Thymus (tissue), 11 donors: ENCODE results near the gene NAA10. TPM values are rescaled to one million over a fixed set of nuclear protein-coding genes. Genes with fewer than 3 reads are reported as not detected.

Experiments used
- DNase-seq, 9 donors: peaks; one replicate each; pipeline ENCODE4 v3.0.0-alpha.2; 2013; ENCODE audit warnings: low spot score in 9 of 9, low read depth in 6 of 9, missing footprints in 1 of 9
- H3K27ac ChIP-seq, 2 donors: one replicate each; pipeline ENCODE4 v1.5.1; 2013; ENCODE audit warnings: control low read depth in 1 of 2, low read depth in 1 of 2, low read length in 1 of 2, mild to moderate bottlenecking in 1 of 2, moderate library complexity in 1 of 2
- H3K27me3 ChIP-seq, 2 donors: one replicate each; pipeline ENCODE4 v1.5.1; 2013; ENCODE audit warnings: low read length in 1 of 2; ENCODE audit not compliant: control insufficient read depth in 2 of 2, insufficient read depth in 1 of 2
- H3K36me3 ChIP-seq, 2 donors: one replicate each; pipeline ENCODE4 v1.5.1; 2013; ENCODE audit warnings: low read length in 1 of 2, mild to moderate bottlenecking in 1 of 2, moderate library complexity in 1 of 2; ENCODE audit not compliant: control insufficient read depth in 2 of 2, insufficient read depth in 2 of 2
- H3K4me1 ChIP-seq, 2 donors: one replicate each; pipeline ENCODE4 v1.5.1; 2013; ENCODE audit warnings: low read length in 2 of 2; ENCODE audit not compliant: control insufficient read depth in 2 of 2, insufficient read depth in 2 of 2
- H3K4me3 ChIP-seq, 2 donors: one replicate each; pipeline ENCODE4 v1.5.1; 2013; ENCODE audit warnings: low read length in 2 of 2, control low read depth in 1 of 2, mild to moderate bottlenecking in 1 of 2
- H3K9me3 ChIP-seq, 2 donors: one replicate each; pipeline ENCODE4 v1.5.1; 2013; ENCODE audit warnings: low read length in 1 of 2, mild to moderate bottlenecking in 1 of 2; ENCODE audit not compliant: control insufficient read depth in 2 of 2, insufficient read depth in 1 of 2
- WGBS: extraction: QIAGEN DNeasy Blood & Tissue Kit; methylation state at CpG from one replicate; pipeline ENCODE4 v1.1.7; 2013; 5-methylcytosine and 5-hydroxymethylcytosine counted together
- polyA plus RNA-seq: library from polyadenylated mRNA; stranded (reverse); fragments of 200-250 nt; gene quantifications from one replicate; pipeline ENCODE4 v1.2.3, GENCODE V29; 2013
- total RNA-seq: library from RNA; stranded (reverse); fragments of 120-200 nt; gene quantifications from one replicate; pipeline ENCODE4 v1.2.4, GENCODE V29; 2013
- donor health status: healthy.

NAA10 gene
- total and polyA plus RNA-seq, 2 donors: 41.3 to 94.7 TPM

DNA sequence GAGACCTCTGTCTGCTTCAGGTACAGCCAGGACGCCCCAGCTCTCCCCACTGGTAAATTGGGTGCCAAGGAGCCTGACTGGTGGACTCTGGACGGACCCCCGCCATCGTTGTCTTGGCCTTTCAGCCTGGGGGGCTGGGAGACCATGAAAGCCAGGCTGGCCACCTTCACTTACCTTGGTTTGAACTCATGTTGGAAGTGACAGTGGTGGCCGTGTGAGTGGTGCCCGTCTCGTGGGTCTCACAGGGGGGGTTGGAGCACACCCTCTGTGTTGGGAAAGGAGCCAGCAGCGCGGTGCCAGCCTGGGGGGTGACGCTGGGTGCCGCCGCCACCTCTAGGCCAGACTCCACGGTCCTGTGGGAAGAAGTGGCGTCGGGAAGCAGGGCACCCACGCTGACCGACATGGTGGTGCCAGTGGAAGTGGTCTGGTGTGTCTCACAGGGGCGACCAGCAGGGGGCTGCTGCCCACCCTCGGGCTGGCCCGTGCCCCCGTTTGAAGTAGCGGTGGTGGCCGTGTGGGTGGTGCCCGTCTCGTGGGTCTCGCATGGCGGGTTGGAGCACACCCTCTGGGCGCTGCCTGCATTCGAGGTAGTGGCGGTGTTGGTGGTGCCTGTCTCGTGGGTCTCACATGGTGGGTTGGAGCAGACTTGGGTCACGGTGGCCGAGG is 19.2 kb upstream of the NAA10 start:
- Histone ChIP-seq H3K4me3 (no peak overlapping the region), H3K27me3 (no peaks in the 10 kb centered on the region), H3K4me1 (peaks cover 0 to 15% of the 10 kb centered on the region in 2 donors), H3K27ac (no peak overlapping the region), H3K9me3 (no peaks in the 10 kb centered on the region), H3K36me3 (peaks cover 90 to 98% of the 10 kb centered on the region in 2 donors)
- 94% methylated on average over 33 of the region's 33 CpGs for WGBS
- DNase-seq: no peak

DNA sequence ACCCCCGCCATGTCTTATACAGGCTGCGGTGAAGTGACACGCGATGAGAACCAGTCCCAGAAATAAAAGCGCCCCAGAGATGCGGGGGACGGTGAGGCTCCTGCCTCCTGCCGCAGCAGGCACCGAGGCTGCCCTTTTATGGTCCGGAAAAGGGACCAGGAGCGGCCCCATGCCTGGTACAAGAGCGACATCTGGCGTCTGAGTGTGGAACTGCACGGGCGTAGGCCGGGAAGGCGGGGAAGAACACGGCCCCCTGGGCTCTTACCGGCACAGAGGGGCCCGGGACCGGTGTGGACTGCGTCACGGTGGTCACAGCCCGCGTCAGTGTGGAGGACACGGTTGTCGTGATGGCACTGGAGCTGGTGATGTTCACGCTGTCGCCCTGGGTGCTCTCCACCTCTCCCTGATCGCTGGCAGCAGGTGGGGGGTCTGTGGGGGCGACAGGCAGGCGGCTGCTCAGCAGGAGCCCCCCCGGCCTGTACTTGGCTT is 18.5 kb upstream of the NAA10 start:
- peaks cover 0 to 21% of the 10 kb centered on the region in 2 donors for H3K4me1 ChIP-seq
- H3K4me3 ChIP-seq: no peak overlapping the region
- H3K9me3 ChIP-seq: no peaks in the 10 kb centered on the region
- WGBS: 42% methylated on average over 33 of the region's 33 CpGs
- peaks cover 85 to 97% of the 10 kb centered on the region in 2 donors for H3K36me3 ChIP-seq
- peak overlapping the region in 1 of 2 donors; percentile 33 for H3K27ac ChIP-seq
- H3K27me3 ChIP-seq: no peaks in the 10 kb centered on the region
- peak in 2 of 9 donors; percentile 79 to 80 for DNase-seq

DNA sequence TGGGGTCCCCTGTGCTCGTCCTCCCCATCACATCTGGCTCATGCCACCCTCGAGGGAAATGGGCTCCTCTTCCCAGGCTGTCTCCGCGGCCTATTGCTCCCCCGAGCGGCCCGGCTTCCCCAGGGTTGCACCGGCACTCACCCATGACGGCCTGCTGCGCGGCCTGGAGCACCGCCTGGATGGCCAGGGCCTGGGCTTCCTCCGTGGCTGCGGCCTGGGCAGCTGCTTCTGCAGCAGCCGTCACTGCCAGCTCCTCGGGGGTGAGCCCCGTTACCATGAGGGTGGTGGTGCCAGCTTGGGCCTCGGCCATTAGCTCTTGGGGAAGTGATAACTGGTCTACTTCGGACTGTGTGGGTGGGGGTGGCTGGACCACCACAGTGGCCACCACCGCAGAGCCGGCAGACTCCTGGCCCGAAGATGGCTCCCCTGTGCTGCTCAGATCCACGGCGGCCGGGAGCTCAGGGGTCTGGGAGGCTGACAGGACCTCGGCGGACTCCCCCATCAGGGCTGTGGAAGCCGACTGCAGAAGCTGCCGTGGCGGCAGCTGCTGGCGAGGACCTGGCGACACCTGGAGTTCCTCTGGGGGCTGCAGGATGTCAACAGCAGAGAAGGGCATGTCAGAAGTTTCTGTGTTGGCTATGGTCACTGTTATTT is 17.7 kb upstream of the NAA10 start:
- 98% methylated on average over 32 of the region's 32 CpGs for WGBS
- no peaks in the 10 kb centered on the region for H3K9me3 ChIP-seq
- no peaks in the 10 kb centered on the region for H3K27me3 ChIP-seq
- H3K4me1 ChIP-seq: peaks cover 0 to 27% of the 10 kb centered on the region in 2 donors
- H3K36me3 ChIP-seq: peaks cover 85 to 94% of the 10 kb centered on the region in 2 donors
- DNase-seq: no peak
- H3K27ac ChIP-seq: no peak overlapping the region
- H3K4me3 ChIP-seq: no peak overlapping the region

DNA sequence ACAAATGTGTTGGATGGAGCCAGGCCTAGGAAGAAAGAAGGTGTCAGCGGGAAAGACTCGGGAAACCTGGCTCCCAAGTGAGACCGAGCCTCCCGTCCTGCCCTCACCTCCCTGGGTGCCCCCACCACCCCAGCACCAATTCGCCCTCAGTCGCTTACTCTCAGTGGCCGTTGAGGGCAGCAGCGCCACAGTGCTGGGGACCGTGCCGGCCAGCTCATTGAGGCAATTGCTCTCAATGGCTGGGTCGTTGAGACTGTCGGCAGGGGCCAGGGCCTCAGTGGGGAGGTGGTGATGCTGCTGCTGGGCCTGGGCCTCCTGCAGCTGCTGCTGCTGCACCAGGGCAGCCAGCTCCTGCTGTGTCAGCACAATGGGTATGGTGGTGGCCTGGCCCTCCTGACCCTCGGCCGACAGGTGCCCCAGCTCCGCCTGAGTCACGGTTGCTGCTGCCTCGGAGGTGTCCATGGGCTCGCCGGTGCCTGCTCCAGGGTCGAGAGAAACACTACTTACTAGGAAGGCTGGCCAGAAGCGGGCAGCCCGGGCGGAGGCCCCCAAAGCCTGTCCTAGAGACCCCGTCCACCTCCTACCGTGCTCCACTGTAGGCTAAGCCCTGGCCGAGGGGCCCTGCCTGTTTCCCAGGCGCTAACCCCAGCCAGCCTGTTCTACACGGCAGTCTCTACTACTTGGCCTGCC is 17.0 kb upstream of the NAA10 start:
- H3K4me3 ChIP-seq: no peak overlapping the region
- 98% methylated on average over 28 of the region's 28 CpGs for WGBS
- H3K27ac ChIP-seq: no peak overlapping the region

DNA sequence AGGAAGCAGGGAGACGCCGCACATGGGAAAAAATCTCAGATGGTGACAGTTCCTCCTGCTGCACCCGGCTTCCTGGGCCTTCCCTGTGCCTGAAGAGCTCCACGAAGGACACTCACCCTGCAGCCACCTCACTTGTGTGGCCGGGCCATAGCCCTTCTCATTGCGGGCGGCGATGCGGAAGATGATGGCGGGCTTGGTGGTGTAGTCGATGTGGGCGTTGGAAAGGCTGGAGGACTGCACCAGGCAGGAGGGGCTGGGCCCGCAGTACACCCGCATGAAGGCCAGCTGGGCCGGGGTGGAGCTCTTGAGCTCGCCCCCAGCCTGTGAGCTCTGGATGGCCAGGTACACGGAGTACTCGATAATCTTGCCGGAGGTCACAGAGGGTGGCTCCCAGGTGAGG is 15.3 kb upstream of the NAA10 start:
- no peaks in the 10 kb centered on the region for H3K27me3 ChIP-seq
- 91% methylated on average over 19 of the region's 19 CpGs for WGBS
- H3K36me3 ChIP-seq: peaks cover 61 to 74% of the 10 kb centered on the region in 2 donors
- DNase-seq: no peak
- H3K9me3 ChIP-seq: no peaks in the 10 kb centered on the region
- H3K27ac ChIP-seq: no peak overlapping the region
- H3K4me1 ChIP-seq: peaks cover 2 to 35% of the 10 kb centered on the region in 2 donors
- no peak overlapping the region for H3K4me3 ChIP-seq

More for the DNA sequence above, 17.0 kb upstream of the NAA10 start:
- no peaks in the 10 kb centered on the region for H3K9me3 ChIP-seq
- H3K27me3 ChIP-seq: no peaks in the 10 kb centered on the region
- peaks cover 78 to 91% of the 10 kb centered on the region in 2 donors for H3K36me3 ChIP-seq
- H3K4me1 ChIP-seq: peaks cover 2 to 32% of the 10 kb centered on the region in 2 donors
- DNase-seq: no peak

DNA sequence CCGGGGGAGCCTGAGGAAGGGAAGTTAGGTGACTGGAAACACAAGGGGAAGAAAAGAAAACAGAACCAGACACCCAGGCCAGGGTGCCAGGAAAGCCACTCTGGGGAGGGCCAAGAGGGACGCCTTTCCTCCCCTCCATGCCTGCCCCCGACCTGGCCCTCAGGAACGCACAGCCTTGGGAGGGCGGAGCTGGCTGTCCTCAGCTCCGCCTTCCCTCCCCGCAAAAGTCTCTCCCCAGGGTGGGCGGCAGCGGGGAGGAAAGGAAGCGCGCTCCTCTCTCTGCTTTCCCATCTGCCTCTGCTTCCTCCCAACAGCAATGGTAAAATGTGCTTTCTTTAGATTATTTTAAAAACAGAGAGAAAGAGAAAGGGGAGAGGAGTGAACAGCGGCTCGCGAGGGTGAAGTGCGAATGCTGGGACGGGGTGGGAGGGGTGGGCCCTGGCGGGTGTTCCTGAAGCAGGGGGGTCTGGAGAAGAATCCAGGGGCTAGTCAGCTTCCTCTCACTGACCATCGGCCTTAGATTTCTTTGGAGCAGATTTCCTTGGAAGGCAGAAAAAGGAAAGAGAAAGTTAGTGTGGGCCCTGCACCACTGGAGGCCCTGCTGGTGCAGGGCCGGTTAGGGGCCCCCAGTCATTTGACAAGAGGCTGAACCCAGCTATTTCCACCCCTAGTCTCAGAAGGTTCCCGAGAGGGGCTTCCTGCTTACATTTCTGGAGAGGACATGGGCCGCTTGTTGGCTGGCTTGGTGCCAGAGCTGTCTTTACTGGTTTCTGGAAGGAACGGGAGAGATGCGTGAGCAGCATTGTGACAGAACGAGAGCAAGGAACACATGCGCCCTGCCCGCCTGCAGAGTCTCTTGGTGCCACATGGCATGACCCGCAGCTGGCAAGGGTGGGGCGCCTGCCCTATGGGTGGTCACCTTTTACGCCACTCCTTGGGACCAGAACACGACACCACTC is 14.3 kb upstream of the NAA10 start:
- WGBS: 67% methylated on average over 30 of the region's 30 CpGs
- Histone ChIP-seq H3K9me3 (no peaks in the 10 kb centered on the region), H3K27me3 (peaks cover 0 to 4% of the 10 kb centered on the region in 2 donors), H3K27ac (peak overlapping the region; percentile 36 to 69), H3K4me3 (no peak overlapping the region), H3K4me1 (peaks cover 2 to 44% of the 10 kb centered on the region in 2 donors), H3K36me3 (peaks cover 51 to 64% of the 10 kb centered on the region in 2 donors)
- DNase-seq: peak in 1 of 9 donors; percentile 49

DNA sequence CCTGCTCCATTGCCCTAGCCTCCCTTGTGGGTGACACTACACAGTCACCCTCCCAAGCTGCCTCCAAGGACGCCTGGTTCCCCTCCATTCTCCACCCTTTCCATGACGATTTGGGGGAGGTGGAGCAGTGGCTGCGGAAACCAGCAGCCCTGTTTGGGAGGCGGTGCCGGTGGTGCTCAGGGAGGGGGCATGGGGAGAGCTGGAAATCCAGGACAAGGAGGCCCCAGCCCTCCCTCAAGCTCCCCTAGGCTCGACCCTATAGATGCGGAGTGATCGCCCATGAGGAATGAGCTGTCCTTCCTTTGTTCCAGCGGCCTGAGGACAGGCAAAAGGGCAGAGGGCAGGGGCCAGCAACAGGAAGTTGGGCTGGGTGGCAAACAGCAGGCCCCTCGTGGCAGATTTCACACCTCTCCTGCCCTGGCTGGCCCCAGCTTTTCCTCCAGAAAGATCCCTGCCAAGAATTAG is 13.2 kb upstream of the NAA10 start:
- H3K27ac ChIP-seq: peak overlapping the region in 1 of 2 donors; percentile 50
- WGBS: 96% methylated on average over 10 of the region's 10 CpGs
- DNase-seq: no peak
- H3K27me3 ChIP-seq: peaks cover 0 to 13% of the 10 kb centered on the region in 2 donors
- peaks cover 44 to 53% of the 10 kb centered on the region in 2 donors for H3K36me3 ChIP-seq
- H3K9me3 ChIP-seq: no peaks in the 10 kb centered on the region
- peaks cover 7 to 50% of the 10 kb centered on the region in 2 donors for H3K4me1 ChIP-seq
- H3K4me3 ChIP-seq: no peak overlapping the region

DNA sequence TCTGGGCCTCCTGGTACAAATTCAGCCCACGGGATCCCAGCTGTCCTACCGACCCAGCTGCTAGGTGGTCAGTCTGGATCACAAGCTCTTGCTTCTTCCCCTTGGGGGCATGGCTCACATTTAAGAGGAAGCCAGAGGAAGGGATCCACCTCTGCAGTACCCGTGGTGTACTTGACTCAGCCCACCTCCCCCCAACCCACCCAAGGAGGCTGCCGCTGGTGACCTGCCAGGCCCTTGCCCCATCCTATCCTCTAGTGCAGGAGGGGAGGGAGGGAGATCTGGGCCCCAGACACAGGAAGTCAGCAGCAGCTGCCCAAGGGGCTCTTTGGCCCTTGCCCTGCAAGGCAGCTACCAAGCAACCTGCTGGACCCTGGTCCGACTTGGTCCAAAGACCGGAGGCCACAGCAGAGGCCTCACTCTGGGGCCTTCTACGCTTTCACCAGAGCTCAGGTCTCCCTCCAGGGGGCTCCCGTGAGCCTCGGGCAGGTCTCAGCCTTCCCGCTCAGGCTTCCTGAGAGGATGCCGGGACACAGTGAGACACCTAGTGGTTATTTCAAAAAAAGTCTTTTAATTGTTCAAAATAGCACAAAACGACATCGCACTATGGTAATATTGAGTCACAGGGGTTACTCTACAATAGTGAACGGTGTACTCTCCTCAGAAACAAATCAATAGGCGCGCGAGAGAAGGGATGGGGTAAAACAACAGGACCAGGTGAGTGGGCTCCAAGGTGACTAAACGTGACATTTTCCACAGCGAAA is 12.4 kb upstream of the NAA10 start:
- Histone ChIP-seq H3K4me3 (no peak overlapping the region), H3K36me3 (peaks cover 37 to 45% of the 10 kb centered on the region in 2 donors), H3K27me3 (peaks cover 0 to 19% of the 10 kb centered on the region in 2 donors), H3K9me3 (no peaks in the 10 kb centered on the region), H3K4me1 (peaks cover 7 to 48% of the 10 kb centered on the region in 2 donors), H3K27ac (peak overlapping the region in 1 of 2 donors; percentile 50)
- peak in 3 of 9 donors; percentile 70 to 86 (median 84) for DNase-seq
- WGBS: 46% methylated on average over 19 of the region's 19 CpGs
